Ishikawa (cell line): ENCODE results near the gene TACC2.

Source experiments
- CEBPB ChIP-seq: IDR thresholded peaks from 2 replicates; pipeline ENCODE4 v1.6.1; 2012
- CREB1 ChIP-seq: IDR thresholded peaks from 2 replicates; pipeline ENCODE4 v1.6.1; 2012; ENCODE audit warnings: low read depth
- EGR1 ChIP-seq: IDR thresholded peaks from 2 replicates; pipeline ENCODE4 v1.6.1; 2012
- EP300 ChIP-seq: IDR thresholded peaks from 2 replicates; pipeline ENCODE4 v1.6.1; 2012; ENCODE audit warnings: borderline replicate concordance
- FOXM1 ChIP-seq: IDR thresholded peaks from 2 replicates; pipeline ENCODE4 v1.6.1; 2012; ENCODE audit warnings: low read depth, borderline replicate concordance
- NFIC ChIP-seq: IDR thresholded peaks from 2 replicates; pipeline ENCODE4 v1.6.1; 2012
- RAD21 ChIP-seq: IDR thresholded peaks from 2 replicates; pipeline ENCODE4 v1.6.1; 2012; ENCODE audit warnings: low read depth
- TAF1 ChIP-seq: IDR thresholded peaks from 2 replicates; pipeline ENCODE4 v1.6.1; 2012; ENCODE audit warnings: low read depth, mild to moderate bottlenecking
- TCF12 ChIP-seq: IDR thresholded peaks from 2 replicates; pipeline ENCODE4 v1.6.1; 2012; ENCODE audit warnings: low read depth
- TEAD4 ChIP-seq: IDR thresholded peaks from 2 replicates; pipeline ENCODE4 v1.6.1; 2012
- USF1 ChIP-seq: IDR thresholded peaks from 2 replicates; pipeline ENCODE4 v1.6.1; 2012
- YY1 ChIP-seq: IDR thresholded peaks from 2 replicates; pipeline ENCODE4 v1.6.1; 2012; ENCODE audit warnings: low read depth
- ZBTB7A ChIP-seq: IDR thresholded peaks from 2 replicates; pipeline ENCODE4 v1.6.1; 2012; ENCODE audit warnings: low read depth
- TF ChIP-seq, protein P1 (sequence below): IDR thresholded peaks from 2 replicates; pipeline ENCODE4 v1.6.1; 2012
- TF ChIP-seq, protein P2 (sequence below): IDR thresholded peaks from 2 replicates; pipeline ENCODE4 v1.6.1; 2012; ENCODE audit warnings: low read depth, mild to moderate bottlenecking

The TACC2 gene

DNA sequence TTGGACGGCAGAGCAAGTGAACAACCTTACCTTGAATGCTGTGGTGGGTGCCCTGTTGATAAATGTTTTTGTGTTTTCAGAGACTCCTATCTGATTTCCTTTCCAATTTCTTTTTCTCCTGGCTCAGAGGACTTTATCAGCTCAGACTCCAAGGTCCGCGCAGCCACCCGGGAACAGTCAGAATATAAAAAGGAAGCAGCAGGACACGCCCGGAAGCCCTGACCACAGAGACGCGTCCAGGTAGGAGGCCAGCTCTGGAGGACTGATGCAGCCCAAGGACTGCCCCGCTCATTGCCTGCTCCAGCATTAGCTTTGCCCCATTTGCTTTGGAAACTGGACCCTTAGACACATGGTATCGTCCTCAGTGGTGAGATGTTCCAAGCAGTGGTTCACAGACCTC, 61.3 kb downstream of the TACC2 start:
- no peak for TF ChIP-seq NFIC
- no peak for TF ChIP-seq EP300
- TF ChIP-seq CEBPB: no peak
- TF ChIP-seq TEAD4: no peak
- TF ChIP-seq USF1: no peak
- no peak for TF ChIP-seq TAF1
- TF ChIP-seq EGR1: no peak
- no peak for TF ChIP-seq FOXM1
- no peak for TF ChIP-seq TCF12
- TF ChIP-seq, protein P1, sequence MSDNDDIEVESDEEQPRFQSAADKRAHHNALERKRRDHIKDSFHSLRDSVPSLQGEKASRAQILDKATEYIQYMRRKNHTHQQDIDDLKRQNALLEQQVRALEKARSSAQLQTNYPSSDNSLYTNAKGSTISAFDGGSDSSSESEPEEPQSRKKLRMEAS: no peak
- no peak for TF ChIP-seq RAD21
- TF ChIP-seq, protein P2, sequence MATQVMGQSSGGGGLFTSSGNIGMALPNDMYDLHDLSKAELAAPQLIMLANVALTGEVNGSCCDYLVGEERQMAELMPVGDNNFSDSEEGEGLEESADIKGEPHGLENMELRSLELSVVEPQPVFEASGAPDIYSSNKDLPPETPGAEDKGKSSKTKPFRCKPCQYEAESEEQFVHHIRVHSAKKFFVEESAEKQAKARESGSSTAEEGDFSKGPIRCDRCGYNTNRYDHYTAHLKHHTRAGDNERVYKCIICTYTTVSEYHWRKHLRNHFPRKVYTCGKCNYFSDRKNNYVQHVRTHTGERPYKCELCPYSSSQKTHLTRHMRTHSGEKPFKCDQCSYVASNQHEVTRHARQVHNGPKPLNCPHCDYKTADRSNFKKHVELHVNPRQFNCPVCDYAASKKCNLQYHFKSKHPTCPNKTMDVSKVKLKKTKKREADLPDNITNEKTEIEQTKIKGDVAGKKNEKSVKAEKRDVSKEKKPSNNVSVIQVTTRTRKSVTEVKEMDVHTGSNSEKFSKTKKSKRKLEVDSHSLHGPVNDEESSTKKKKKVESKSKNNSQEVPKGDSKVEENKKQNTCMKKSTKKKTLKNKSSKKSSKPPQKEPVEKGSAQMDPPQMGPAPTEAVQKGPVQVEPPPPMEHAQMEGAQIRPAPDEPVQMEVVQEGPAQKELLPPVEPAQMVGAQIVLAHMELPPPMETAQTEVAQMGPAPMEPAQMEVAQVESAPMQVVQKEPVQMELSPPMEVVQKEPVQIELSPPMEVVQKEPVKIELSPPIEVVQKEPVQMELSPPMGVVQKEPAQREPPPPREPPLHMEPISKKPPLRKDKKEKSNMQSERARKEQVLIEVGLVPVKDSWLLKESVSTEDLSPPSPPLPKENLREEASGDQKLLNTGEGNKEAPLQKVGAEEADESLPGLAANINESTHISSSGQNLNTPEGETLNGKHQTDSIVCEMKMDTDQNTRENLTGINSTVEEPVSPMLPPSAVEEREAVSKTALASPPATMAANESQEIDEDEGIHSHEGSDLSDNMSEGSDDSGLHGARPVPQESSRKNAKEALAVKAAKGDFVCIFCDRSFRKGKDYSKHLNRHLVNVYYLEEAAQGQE: no peak
- TF ChIP-seq YY1: no peak
- TF ChIP-seq ZBTB7A: no peak
- TF ChIP-seq CREB1: no peak

GRCh38 chr10:122050811-122051210, 61.8 kb downstream of the TACC2 start:
- TF ChIP-seq CREB1 (no peak), EGR1 (no peak), YY1 (no peak), TAF1 (no peak), RAD21 (no peak), FOXM1 (no peak), ZBTB7A (no peak), USF1 (no peak), TCF12 (no peak), CEBPB (no peak), TEAD4 (no peak), NFIC (no peak), EP300 (no peak)
- TF ChIP-seq, protein P2: no peak
- TF ChIP-seq, protein P1: no peak

- TF ChIP-seq, protein P2: no peak
- TF ChIP-seq EGR1 (no peak), TCF12 (no peak), USF1 (no peak), RAD21 (peak; percentile 69), CREB1 (no peak), TEAD4 (peak; percentile 99), YY1 (0 out of 2 replicates have a peak, but pooled peaks have one; percentile 22)
These were observed 62.8 kb downstream of the TACC2 start for GRCh38 chr10:122051609-122052385.

DNA sequence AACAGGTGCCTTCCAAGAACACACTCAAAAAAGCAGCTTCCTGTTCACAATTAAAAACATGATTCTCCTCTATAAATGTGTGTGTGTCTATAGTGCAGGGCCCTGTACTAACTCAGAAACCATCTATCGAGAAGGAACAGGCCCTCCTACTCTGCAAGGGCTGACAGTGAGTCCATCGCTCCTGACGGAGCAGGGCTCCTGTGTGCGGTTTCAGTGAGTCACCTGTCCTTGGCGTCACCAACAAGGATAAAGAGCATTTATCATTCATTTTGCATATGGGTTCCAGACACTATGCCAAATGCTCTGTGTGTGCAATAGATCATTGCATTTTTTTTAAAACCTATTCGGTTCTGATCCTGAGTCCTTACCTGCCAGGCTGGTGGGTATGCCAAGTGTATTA, 63.7 kb downstream of the TACC2 start:
- TF ChIP-seq FOXM1 (no peak), TCF12 (no peak), RAD21 (no peak), EP300 (no peak), TEAD4 (no peak), CREB1 (no peak)
- TF ChIP-seq, protein P1: no peak
